Endometrial microvascular endothelial cells (primary cell): ENCODE measurements around the gene COQ10A. TPM values are rescaled to one million over a fixed set of nuclear protein-coding genes. Genes with fewer than 3 reads are reported as not detected.
"Not testable (repeated sequence)": the region's sequence is repeated elsewhere in the genome, so short reads cannot be mapped to it uniquely, and the experiment has no call there.

Experiments used
- in situ Hi-C: cut with HindIII; loops from 2 replicates; pipeline ENCODE4 v1.10.0; 2017; ENCODE audit warnings: low sequenced_read_pairs, low pct_unique_long_range_greater_than_20kb; ENCODE audit errors: inconsistent ontology term
- total RNA-seq: library from RNA; depleted of rRNA; stranded (reverse); fragments of >200 nt; gene quantifications from one replicate; pipeline ENCODE4 v1.2.3, GENCODE V29; 2015; ENCODE audit errors: inconsistent ontology term

COQ10A gene
- total RNA-seq, 1 donor from 2014 or later: 10.8 TPM

DNA sequence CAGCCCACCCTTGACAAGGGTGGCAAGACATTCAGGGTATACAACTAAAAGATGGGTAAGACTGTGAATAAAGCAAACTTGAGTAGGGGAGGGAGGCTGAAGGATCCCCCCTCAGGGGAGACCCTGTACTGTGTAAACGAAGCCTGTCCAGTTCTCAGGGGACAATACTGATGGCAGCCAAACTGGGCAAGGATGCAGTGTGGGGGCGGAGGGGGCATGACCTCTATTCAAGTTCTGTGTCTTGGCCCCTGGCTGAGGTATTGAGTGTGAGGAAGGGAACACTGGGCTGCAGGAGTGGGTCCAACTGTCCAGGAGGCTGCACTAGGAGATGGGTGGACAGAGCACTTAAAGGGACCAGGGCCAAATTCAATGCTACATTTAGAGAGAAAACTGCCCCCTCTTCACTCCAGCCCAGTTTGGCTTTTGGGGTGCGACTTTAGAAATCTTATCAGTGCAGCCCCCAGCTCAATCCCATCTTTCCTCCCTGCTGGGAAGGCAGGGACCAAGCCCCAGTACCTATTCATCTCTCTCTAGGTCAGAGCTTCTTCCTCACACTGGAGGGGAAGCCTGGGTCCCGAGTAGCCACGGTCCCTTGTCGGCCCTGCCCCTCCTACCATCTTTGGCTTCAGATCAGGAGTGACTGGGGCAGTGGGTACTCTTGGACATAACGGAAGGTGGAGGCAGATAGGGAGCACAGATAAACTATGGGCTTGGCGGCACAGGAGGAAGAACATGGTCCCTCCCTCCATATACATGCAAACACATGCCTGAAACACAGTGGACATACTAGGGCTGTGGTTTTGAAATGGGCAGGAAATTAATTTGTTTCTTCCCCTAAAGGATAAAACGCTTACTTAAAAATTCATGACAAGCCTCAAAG, 25.1 kb upstream of the COQ10A start:
- in situ Hi-C loops: no loop called here

DNA sequence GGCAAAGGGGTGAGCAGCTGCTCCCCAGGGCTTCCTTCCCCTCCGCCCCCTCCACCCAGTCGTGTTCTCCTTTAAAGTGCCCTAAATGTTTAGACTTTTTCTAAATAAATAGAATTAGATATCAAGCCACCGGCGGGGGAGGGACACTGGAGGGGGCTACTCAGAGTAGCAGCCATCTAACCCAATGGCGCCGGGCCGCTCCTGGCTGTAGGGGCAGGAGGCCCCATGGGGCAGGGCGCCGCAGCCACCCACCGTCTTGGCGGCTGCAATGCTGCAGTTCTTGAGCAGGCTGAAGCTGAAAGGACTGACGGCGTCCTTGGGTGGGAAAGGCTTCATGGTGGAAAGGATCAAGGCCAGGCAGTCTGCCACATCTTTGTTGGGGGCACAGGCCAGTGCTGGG, 23.8 kb upstream of the COQ10A start:
- in situ Hi-C loops: no loop called here

DNA sequence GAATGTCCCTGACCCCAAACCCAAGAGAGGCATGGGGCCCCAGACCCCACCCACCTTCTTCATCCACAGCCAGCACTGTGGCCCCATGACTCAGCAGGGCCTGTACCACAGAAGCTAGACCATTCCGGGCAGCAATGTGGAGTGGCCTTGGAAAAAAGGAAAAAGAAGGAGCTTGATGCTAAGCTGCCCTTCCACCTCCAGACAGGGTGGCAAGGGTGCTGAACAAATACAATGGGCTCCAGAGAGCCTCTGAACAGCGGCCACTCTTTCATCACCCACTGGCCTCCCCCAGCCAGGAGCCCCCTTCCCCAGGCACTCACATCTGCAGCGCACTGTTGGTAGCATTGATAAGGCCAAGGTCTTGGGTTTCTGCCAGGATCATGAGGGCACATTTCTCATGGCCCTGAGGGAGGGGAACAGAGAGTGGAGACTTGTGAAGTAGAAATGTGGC, 23.0 kb upstream of the COQ10A start:
- in situ Hi-C loops: no loop called here

DNA sequence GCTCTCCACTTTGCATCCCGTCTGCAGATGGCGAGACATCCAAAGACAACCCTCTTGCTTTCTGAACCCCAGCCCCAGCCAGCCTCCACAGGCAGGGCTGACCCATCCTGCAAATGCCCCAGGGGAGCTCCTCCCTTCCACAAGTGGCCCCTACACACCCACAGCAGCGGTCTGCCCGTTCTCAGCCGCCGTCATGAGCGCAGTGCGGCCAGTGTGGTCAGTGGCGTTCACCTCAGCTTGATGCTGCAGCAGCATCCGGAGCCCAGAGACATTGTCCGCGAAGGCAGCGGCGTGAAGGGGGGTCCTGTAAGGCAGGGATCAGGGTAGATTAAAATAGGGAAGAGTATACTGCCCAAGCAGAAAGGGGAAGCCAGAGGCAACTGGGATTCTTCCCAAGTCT, 22.2 kb upstream of the COQ10A start:
- in situ Hi-C loops: no loop called here

DNA sequence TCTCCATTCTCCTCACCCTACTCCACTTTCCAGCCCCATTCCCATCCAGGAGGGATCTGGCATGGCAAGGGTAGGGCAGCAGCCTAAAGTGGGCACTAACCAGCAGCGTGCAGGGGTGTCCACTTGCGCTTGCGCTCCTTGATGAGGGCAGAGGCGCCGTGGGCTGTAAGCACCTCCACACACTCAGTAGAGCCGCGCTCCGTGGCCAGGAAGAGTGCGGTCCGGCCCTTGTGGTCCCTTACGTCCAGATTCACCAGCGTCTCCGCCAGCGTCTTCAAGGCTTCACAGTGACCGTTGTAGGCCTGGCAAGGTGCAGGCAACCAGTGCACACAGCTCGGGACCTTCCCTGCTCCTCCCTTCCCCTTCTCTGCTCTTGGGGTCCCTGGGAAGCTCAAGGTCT, 18.8 kb upstream of the COQ10A start:
- in situ Hi-C loops: no loop called here

DNA sequence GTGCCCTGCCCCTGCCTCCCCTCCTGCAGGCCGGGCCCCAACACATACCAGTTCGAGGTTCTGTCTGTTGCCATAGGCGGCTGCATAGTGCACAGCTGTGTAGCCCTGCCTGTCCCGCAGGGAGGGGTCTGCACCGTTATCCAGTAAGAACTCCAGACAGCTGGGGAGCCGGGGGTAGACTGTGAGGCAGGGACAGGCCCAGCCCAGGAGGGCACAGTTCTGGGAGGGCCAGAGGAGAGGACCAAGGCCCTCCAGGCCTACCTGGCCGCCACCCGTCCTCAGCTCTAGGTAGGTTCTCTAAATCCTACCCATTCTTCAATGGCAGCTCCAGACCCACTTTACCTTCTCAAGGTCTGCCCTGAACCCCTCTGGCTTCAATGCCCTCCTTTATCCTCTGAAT, 18.0 kb upstream of the COQ10A start:
- in situ Hi-C loops: no loop called here

DNA sequence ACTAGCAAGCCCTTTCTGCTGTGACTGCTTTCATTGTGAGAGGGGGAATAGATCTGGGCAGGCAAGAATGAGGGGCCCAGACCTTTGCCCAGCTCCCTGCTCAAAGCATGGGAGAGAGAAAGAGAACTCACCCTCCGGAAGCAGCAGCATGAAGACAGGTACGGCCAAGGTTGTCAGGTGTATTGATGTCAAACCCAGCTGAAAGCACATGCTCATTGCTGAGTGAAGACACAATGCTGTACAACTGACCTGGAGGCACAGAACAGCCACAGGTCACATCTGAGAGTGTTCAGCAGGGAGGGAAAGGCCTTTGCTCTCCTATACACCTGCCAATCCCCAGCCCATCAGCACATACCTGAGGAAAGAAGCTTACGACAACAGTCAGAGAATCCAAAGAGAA, 14.1 kb upstream of the COQ10A start:
- in situ Hi-C loops: no loop called here

DNA sequence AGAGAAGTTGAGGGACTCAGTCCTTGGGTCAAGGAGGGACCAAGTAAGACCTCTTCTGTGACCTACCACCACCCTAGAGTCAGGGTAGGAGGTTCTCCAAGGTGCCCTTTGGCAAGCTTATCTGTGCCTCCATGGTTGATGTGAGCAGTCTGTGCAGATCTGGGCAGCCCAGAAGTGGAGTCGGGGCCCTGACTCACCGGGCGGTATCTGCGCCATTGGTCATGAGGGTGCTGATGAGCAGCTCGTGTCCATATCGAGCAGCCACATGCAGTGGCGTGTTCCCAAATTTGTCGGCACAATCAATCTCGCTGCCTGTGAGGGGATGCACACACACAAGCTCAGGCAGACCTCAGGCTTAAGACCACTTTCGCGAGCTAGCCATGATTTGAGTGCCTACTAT, 13.7 kb upstream of the COQ10A start:
- in situ Hi-C loops: no loop called here

DNA sequence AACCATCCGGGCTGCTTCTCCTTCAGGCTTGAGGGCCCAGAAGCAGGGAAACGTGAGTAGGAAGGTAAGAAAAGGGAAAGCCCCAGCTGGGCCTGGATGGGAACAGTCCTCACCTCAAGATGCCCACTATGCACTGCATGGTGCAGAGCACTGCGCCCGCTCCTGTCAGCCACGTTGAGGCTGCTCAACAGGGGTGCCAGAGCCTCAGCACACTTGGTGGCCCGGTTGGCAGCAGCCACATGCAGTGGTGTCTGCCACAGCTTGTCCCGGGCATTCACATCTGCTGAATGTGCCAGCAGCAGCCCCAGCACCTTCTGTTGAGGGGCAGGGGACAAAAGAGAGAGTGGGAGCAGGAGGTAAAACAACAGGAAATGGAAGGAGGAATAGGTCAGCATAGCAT, 11.1 kb upstream of the COQ10A start:
- in situ Hi-C loops: no loop called here

DNA sequence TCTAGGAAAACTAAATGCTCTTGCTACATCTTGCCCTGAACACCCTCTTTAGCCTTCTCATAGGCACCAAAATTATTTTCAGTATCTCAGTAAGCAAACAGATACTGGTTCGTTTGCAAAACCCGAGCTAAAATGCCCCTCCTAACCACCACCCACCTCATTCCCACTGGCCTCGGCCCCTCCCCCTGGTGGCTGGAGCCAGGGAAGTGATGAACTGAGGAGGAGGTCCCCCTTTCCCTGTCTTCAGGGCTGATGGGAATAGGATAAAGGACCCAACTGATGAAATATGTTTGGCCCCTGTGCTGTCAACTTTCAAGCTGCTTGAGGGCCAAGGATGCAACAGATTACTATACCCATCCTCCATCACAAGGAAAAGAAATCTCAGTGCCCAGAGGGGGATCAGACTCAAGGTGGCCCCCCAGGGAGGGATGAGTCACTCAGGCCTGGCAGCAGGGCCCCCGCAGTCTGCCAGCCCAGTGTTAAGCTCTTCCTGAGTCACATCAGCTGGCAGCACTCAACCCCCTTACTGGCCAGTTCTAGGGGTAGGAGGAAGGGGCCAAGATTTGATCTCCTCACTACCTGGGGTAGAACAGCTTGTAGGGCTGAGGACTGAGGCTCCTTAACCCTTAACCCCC, 10.3 kb upstream of the COQ10A start:
- in situ Hi-C loops: no loop called here

DNA sequence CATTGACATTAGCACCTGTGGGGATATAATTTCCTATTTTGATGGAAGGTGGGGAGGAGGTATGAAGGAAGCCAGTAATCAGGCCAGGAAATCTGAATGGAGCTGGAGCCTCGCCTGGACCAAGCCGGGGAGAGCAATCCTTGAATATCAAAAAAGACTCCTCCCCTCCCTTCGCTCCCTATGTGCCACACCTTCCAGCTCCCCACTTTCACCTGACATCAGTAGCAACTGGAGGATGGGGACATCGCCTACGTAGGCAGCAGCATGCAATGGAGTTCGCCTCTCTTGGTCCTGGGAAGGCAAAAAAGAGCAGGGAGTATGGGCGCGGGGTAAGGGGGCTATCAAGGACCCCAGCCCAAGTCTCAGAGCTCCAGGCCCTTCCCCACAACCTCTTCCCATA, 9.7 kb upstream of the COQ10A start:
- in situ Hi-C loops: no loop called here

DNA sequence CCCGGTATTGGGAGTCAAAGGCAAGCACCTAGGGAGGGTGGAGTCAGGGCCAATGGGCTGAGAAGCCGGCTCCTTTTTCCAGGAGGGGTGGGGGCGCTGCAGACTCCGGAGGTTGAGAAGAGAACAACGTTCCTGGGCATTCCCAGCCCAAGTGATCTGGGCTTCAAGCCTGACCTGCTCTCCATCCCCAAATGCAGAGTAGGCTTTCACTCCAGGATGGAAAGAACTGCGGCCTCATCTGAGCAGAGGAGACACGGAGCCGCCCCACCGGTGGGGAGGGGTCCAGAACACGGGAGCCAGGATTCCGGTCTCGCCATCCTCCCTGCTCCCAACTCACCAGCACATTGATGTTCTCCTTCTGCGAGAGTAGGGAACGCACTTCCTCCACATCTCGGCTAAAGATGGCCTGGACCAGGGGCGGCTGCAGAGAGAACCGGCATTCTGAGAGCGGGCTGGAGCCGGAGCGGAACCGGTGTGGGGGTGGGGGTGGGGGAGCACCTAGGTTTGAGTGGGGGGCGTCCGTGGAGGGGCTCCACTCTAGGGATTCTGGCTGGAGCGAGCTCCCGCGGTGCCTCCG, 9.2 kb upstream of the COQ10A start:
- in situ Hi-C loops: no loop called here

DNA sequence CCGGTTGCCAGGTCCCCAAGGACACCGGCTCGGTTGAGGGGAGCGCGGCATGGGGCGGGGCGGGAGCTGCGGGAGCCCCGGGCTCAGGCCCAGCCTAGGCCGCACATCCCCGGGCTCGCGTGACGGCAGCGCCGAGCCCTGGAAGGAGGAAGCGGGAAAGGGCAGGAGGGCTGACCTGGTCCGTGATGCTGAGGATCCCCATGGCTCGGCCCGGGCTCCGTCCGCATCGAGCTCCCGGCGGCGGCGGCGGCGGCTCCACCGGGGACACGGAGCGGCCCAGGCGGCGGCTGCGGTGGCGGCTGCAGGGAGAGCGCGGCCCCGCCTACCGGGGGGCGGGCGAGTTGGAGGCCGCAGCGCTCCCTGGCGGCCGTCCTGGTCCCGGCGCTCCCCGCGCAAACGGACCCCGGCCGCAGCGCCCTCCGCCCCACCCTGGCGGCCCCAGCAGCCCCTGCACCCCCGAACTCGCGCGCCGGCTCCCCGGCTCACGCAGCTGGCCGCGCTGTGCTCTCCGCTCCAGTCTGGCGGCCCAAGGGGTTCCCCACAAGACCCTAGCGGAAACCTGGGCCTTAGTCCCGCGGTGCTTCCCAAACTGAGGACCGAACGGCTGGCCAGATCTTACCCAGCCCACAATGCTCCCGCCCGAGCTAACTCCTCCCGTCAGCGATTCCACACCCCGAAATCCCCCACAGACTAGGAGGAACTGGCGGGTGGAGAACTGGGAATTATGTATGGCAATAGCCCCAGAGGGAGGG, 8.5 kb upstream of the COQ10A start, which contains the start of gene ANKRD52:
Gene ANKRD52, minus strand, starts transcription at position 317 of the 752 bp plus-strand sequence. Its CDS starts 115 bp downstream, at position 202.
- in situ Hi-C loops: no loop called here

DNA sequence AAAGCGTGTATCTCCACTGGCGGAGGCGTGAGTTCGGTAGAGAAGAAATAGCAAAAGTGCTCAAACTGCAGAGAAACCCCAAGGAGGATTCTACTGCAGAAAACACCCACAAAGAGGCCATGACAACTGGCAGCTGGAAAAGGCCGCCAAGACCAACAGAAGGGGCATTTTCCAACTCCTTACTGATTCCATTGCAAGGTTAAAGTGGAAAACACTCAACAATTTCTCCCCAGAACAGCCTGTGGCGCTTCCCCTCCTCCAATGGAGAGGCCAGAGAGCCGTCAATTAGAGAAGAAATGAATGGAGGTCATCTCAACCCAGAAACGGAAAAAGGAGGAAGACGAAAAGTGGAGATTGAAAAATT, 7.9 kb upstream of the COQ10A start:
- in situ Hi-C loops: no loop called here

DNA sequence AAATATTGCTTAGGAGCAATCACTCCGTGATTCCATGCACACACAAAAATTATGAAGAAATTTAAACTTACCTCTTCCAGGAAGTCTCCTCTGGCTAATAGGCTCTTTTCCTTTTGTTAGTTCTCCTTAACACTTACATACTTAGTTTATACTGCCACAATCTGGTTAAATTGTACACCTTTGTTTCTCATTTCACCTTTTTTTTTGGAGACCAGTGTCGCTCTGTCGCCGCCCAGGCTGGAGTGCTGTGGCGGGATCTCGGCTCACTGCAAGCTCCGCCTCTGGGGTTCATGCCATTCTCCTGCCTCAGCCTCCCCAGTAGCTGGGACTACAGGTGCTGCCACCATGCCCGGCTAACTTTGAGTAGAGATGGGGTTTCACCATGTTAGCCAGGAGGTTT, 6.4 kb upstream of the COQ10A start:
- in situ Hi-C loops: no loop called here

DNA sequence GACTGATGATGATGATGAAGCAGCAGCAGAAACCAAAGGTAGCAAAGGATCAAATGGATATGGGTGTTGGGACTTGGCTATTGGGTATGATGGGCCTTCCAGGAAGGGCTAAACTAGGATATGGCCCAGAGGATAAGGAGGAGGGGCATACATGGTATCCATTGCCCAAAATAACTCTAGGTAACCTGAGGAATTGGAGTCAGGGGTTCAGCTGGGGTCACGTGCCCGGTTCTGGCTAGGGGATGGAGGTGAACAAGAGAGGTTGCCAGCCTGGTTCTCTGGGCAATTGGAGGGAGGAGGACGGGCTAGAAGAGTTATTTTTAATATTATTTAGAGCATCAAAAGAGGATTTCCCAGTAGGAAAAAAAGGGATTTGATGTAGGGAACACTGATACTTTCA, 5.8 kb upstream of the COQ10A start:
- in situ Hi-C loops: no loop called here

DNA sequence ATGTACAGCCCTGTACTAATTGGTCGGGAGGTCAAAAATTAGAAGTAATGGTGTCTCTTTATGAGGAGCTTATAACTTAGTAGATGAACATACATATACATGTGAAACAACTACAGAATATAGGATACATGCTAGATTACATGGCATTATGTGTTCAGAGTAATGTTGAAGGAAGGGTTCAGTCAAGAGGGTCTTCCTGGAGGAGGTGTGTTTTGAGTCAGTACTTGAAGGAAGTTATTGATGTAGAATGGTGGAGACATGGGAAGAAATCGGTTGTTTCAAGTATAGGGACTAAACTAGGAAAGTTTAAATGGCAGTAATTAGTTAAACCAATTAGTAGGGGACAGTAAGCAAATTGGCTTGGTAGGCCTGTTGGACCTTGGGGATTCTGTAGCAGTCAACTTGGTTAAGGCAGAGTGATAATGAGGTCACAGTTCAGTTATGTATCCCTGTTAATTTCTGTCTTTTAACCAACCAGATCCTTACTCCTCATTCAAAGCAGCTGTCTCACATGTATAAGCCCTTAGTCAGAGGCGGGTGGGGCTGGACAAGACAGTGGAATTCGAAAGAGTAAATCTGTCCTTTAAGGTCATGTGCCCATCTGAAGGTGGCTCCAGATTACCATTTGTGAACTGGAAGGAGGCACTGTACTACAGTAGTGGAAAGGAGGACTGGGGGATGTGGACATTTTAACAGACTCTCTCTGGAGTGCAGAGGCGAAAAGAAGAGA, 5.1 kb upstream of the COQ10A start:
- in situ Hi-C loops: no loop called here

DNA sequence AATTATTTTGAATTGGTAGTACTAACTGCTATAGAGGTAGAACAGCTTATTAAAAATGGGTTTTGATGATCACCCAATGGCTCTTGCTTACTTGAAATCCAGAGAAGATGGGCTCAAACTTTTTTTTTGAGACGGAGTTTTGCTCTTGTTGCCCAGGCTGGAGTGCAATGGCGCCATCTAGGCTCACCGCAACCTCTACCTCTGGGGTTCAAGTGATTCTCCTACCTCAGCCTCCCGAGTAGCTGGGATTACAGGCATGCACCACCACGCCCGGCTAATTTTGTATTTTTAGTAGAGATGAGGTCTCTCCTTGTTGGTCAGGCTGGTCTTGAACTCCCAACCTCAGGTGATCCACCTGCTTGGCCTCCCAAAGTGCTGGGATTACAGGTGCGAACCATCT, 3.8 kb upstream of the COQ10A start:
- in situ Hi-C loops: not testable (repeated sequence)
